A673 (cell line): Measurements from ENCODE around the gene GPC6.

Source experiments
- EZH2 ChIP-seq: fragments of 200-600 bp; sonication (generic); IDR thresholded peaks from 2 replicates; pipeline ENCODE4 v1.6.1; 2017; ENCODE audit warnings: borderline replicate concordance, low read depth, mild to moderate bottlenecking, mixed read lengths, antibody characterized with exemption, low read length; ENCODE audit not compliant: poor library complexity, severe bottlenecking
- TF ChIP-seq, protein P1 (sequence below): fragments of 300-800, 200-600 bp; sonication (generic); conservative IDR thresholded peaks from 2 replicates; pipeline ENCODE4 v1.5.1; 2017; ENCODE audit warnings: low read depth, mild to moderate bottlenecking, antibody characterized with exemption, low read length, moderate library complexity, mixed read lengths

DNA sequence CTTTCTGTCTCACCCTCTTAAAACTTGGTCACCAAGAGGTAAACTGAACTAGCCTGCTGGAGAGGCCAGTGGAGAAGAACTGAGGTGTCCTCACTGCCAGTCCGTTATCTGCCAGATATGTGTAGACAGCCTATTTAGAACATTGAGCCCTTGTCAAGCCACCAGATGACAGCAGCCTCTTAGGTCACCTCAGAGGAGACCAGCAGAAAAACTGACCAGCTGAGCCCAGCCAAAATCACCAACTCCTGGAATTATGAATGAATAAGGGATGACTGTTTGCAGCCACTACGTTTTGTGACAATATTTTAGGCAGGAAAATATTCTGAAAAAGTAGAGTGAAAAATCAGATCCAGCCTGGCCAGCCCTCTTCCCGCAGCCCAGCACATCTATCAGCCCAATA lies 739.0 kb downstream of the GPC6 start:
- TF ChIP-seq, protein P1, sequence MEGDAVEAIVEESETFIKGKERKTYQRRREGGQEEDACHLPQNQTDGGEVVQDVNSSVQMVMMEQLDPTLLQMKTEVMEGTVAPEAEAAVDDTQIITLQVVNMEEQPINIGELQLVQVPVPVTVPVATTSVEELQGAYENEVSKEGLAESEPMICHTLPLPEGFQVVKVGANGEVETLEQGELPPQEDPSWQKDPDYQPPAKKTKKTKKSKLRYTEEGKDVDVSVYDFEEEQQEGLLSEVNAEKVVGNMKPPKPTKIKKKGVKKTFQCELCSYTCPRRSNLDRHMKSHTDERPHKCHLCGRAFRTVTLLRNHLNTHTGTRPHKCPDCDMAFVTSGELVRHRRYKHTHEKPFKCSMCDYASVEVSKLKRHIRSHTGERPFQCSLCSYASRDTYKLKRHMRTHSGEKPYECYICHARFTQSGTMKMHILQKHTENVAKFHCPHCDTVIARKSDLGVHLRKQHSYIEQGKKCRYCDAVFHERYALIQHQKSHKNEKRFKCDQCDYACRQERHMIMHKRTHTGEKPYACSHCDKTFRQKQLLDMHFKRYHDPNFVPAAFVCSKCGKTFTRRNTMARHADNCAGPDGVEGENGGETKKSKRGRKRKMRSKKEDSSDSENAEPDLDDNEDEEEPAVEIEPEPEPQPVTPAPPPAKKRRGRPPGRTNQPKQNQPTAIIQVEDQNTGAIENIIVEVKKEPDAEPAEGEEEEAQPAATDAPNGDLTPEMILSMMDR, result no peak
- no peak for TF ChIP-seq EZH2
